HEK293T (cell line): ENCODE results near the gene GINS2.

Experiments
- CTCF ChIA-PET: fragments of 350-600 bp; formaldehyde crosslinking; extraction: SDS; loops from one replicate; lab custom pipeline; 2021; ENCODE audit warnings: antibody characterized with exemption, inconsistent platforms; lab: Yijun Ruan, JAX
- POLR2A ChIA-PET: fragments of 350-600 bp; formaldehyde crosslinking; extraction: SDS; loops from one replicate; lab custom pipeline; 2020; ENCODE audit warnings: antibody characterized with exemption, inconsistent platforms; lab: Yijun Ruan, JAX
- DNase-seq: peaks from one replicate; pipeline ENCODE4 v3.0.0; 2012; ENCODE audit warnings: mixed read lengths; ENCODE audit errors: extremely low spot score
- ARNT ChIP-seq: fragments of 450-650 bp; IDR thresholded peaks from 2 replicates; pipeline ENCODE4 v1.6.1; 2017; ENCODE audit warnings: mild to moderate bottlenecking
- BHLHE40 ChIP-seq: fragments of 450-650 bp; IDR thresholded peaks from 2 replicates; pipeline ENCODE4 v1.6.1; 2016; ENCODE audit warnings: mild to moderate bottlenecking, moderate library complexity, borderline replicate concordance
- CTBP1 ChIP-seq: fragments of 450-650 bp; IDR thresholded peaks from 2 replicates; pipeline ENCODE4 v1.6.1; 2016; ENCODE audit warnings: borderline replicate concordance
- ELF4 ChIP-seq: fragments of 450-650 bp; IDR thresholded peaks from 2 replicates; pipeline ENCODE4 v1.6.1; 2017; ENCODE audit warnings: antibody characterized with exemption
- FOXA1 ChIP-seq: fragments of 450-650 bp; IDR thresholded peaks from 2 replicates; pipeline ENCODE4 v1.6.1; 2016; ENCODE audit warnings: mild to moderate bottlenecking
- FOXK2 ChIP-seq: fragments of 450-650 bp; IDR thresholded peaks from 2 replicates; pipeline ENCODE4 v1.6.1; 2016; ENCODE audit warnings: mild to moderate bottlenecking
- FOXM1 ChIP-seq: fragments of 450-650 bp; IDR thresholded peaks from 2 replicates; pipeline ENCODE4 v1.6.1; 2017; ENCODE audit warnings: mild to moderate bottlenecking, borderline replicate concordance
- HDGF ChIP-seq: fragments of 450-650 bp; IDR thresholded peaks from 2 replicates; pipeline ENCODE4 v1.6.1; 2017; ENCODE audit warnings: antibody characterized with exemption, borderline replicate concordance
- L3MBTL2 ChIP-seq: fragments of 450-650 bp; conservative IDR thresholded peaks from 2 replicates; pipeline ENCODE4 v1.6.1; 2016; ENCODE audit warnings: mild to moderate bottlenecking
- LEF1 ChIP-seq: fragments of 450-650 bp; IDR thresholded peaks from 2 replicates; pipeline ENCODE4 v1.6.1; 2017; ENCODE audit warnings: mild to moderate bottlenecking, borderline replicate concordance
- NFRKB ChIP-seq: fragments of 450-650 bp; IDR thresholded peaks from 2 replicates; pipeline ENCODE4 v1.6.1; 2016; ENCODE audit warnings: mild to moderate bottlenecking, moderate library complexity
- PKNOX1 ChIP-seq: fragments of 450-650 bp; IDR thresholded peaks from 2 replicates; pipeline ENCODE4 v1.6.1; 2016
- SP1 ChIP-seq: fragments of 450-650 bp; IDR thresholded peaks from 2 replicates; pipeline ENCODE4 v1.6.1; 2017
- SUZ12 ChIP-seq: fragments of 450-650 bp; IDR thresholded peaks from 2 replicates; pipeline ENCODE4 v1.6.1; 2016; ENCODE audit warnings: mild to moderate bottlenecking
- TARDBP ChIP-seq: fragments of 450-650 bp; IDR thresholded peaks from 2 replicates; pipeline ENCODE4 v1.6.1; 2016
- ZNF384 ChIP-seq: fragments of 450-650 bp; IDR thresholded peaks from 2 replicates; pipeline ENCODE4 v1.6.1; 2016

Gene GINS2

DNA sequence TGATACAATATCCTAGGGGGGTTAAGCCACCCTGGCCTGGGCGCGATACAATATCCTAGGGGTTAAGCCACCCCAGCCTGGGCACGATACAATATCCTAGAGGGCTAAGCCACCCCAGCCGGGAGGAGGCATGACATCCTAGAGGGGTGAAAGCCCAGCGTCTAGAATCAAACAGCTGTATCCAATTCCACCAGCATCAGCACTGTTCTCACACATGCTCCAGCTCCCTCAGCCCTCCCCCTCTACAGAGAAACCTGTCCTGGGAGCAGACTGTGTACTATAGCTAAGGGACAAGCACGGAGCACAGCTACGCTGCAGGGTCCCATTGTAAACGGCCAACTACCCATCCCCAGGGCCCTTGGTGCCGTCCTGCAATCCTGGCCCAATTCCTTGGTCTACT, 6.2 kb downstream of the GINS2 start:
- DNase-seq, result no peak
- TF ChIP-seq FOXK2, result no peak
- TF ChIP-seq ARNT, result no peak
- no peak for TF ChIP-seq FOXA1
- TF ChIP-seq L3MBTL2, result no peak
- no peak for TF ChIP-seq BHLHE40
- no peak for TF ChIP-seq ELF4
- no peak for TF ChIP-seq NFRKB
- no peak for TF ChIP-seq HDGF
- no peak for TF ChIP-seq ZNF384
- POLR2A ChIA-PET, result no interaction called here
- CTCF ChIA-PET, result interaction anchor here (0.7 to 0.9 kb wide), 2 partner anchors 9 to 35 kb away, joined by 3 read pairs; no protein-coding TSS in a partner anchor

DNA sequence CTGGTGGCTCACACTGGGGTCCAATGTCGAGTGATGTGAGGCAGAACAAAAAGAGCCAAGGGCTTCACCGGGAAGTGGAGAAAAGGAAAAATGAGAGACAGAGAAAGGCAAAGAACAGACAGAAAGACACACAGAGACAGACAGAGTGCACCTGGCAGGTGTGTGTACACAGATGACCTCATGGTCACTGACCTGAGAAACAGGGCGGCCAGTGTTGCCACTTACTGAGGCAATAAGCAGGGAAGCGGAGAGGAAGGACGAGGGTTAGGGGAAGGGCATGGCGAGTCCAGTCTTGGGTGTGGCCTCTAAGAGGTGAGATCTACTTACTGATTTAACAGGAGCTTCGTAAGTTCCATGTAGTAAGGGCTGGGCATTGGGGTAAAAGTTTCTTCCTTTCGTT, 7.5 kb downstream of the GINS2 start:
- ChIA-PET POLR2A (no interaction called here), CTCF (no interaction called here)
- TF ChIP-seq CTBP1 (no peak), FOXA1 (no peak), BHLHE40 (no peak), SUZ12 (no peak), ARNT (no peak), ELF4 (no peak), L3MBTL2 (no peak)
- DNase-seq, result no peak

GRCh38 chr16:85680352-85680944, 8.3 kb downstream of the GINS2 start:
- no peak for TF ChIP-seq ELF4
- no peak for TF ChIP-seq L3MBTL2
- no peak for TF ChIP-seq FOXK2
- no peak for DNase-seq
- CTCF ChIA-PET, result no interaction called here
- POLR2A ChIA-PET, result no interaction called here

- DNase-seq, result no peak
- ChIA-PET CTCF (no interaction called here), POLR2A (no interaction called here)
- TF ChIP-seq SP1 (no peak), HDGF (no peak), NFRKB (no peak), BHLHE40 (no peak), TARDBP (no peak), FOXA1 (no peak), ARNT (no peak), LEF1 (no peak), L3MBTL2 (no peak), PKNOX1 (no peak), ELF4 (no peak), FOXM1 (no peak)
Observed at GRCh38 chr16:85679870-85680269, 8.9 kb downstream of the GINS2 start.

GRCh38 chr16:85678821-85679220, 9.9 kb downstream of the GINS2 start:
- no peak for DNase-seq
- ChIA-PET CTCF (no interaction called here), POLR2A (no interaction called here)
- TF ChIP-seq SP1 (no peak), SUZ12 (no peak), L3MBTL2 (no peak)

DNA sequence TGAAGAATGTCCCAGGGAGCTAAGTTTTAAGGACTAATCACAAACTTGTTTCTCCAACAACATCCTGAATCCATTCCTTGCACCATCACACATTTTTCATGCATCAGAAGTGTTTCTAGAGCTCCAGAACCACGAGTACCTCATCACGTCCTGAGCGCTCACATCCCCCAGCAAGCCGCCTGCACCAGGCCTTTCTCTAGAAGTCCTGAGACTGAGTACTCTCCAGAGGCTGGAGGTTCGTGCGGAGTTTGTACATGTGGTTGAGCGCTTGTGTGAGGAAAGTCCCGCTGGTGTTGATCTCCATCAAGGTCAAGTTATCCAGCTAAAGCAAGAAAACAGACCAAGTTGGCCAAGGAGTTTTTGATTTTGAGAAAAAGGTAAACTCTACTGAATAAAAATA, 10.7 kb downstream of the GINS2 start:
- ChIA-PET POLR2A (no interaction called here), CTCF (interaction anchor here (0.6 kb wide), 1 partner anchor 383 kb away, joined by 3 read pairs; no protein-coding TSS in a partner anchor)
- no peak for DNase-seq
- TF ChIP-seq ELF4 (no peak), FOXA1 (no peak), SP1 (no peak), FOXM1 (no peak)

- CTCF ChIA-PET, result interaction anchor here (0.6 to 0.7 kb wide), 2 partner anchors 18 to 383 kb away, joined by 3 to 4 read pairs; no protein-coding TSS in a partner anchor
Observed at GRCh38 chr16:85677383-85677967, 11.3 kb downstream of the GINS2 start.

GRCh38 chr16:85676466-85676865, 12.3 kb downstream of the GINS2 start:
- DNase-seq, result no peak
- ChIA-PET POLR2A (no interaction called here), CTCF (interaction anchor here (0.6 to 1.0 kb wide), 3 partner anchors 54 to 321 kb away, joined by 3 to 7 read pairs (median 3); no protein-coding TSS in a partner anchor)
- no peak for TF ChIP-seq LEF1
- no peak for TF ChIP-seq FOXK2
- TF ChIP-seq CTBP1, result no peak
- TF ChIP-seq SUZ12, result no peak
- no peak for TF ChIP-seq NFRKB
- TF ChIP-seq HDGF, result no peak
- TF ChIP-seq L3MBTL2, result no peak
- no peak for TF ChIP-seq PKNOX1
- no peak for TF ChIP-seq ZNF384
- TF ChIP-seq ELF4, result no peak
- TF ChIP-seq BHLHE40, result no peak
- TF ChIP-seq TARDBP, result no peak
- TF ChIP-seq FOXA1, result no peak
- no peak for TF ChIP-seq FOXM1
- no peak for TF ChIP-seq ARNT
- TF ChIP-seq SP1, result no peak

More at GRCh38 chr16:85677383-85677967, 11.3 kb downstream of the GINS2 start:
- TF ChIP-seq ZNF384 (no peak), L3MBTL2 (no peak), HDGF (no peak), SUZ12 (no peak), ARNT (no peak), SP1 (no peak), BHLHE40 (no peak)
- POLR2A ChIA-PET, result no interaction called here
- no peak for DNase-seq
